Heart left ventricle (tissue), 16 donors: Measurements from ENCODE around the gene ARL15. TPM values are rescaled to one million over a fixed set of nuclear protein-coding genes. Genes with fewer than 3 reads are reported as not detected.

Experiments
- ATAC-seq, 4 donors: fragments of 200-7000 bp; cut with Tn5 transposase; one replicate each; pipeline ENCODE4 v1.9.1; 2020 to 2022; ENCODE audit warnings: moderate library complexity in 4 of 4, mild to moderate bottlenecking in 3 of 4, moderate number of reproducible peaks in 1 of 4
- DNase-seq, 5 donors: peaks; one replicate each; pipeline ENCODE4 v3.0.0-alpha.2; 2020
- H3K27ac ChIP-seq, 12 donors: fragments of 200-600 bp; sonication (generic) in 4 of 12; one replicate each; pipeline versions ENCODE4 v1.5.0 to v1.8.0; 2016 to 2022; ENCODE audit warnings: mild to moderate bottlenecking in 2 of 12
- H3K27me3 ChIP-seq, 9 donors: fragments of 200-600 bp; sonication (generic) in 2 of 9; one replicate each; pipeline versions ENCODE4 v1.5.1 to v1.8.0; 2016 to 2022; ENCODE audit warnings: mild to moderate bottlenecking in 3 of 9
- H3K36me3 ChIP-seq, 9 donors: fragments of 200-600 bp; sonication (generic) in 2 of 9; one replicate each; pipeline versions ENCODE4 v1.5.0 to v1.8.0; 2018 to 2022; ENCODE audit warnings: mild to moderate bottlenecking in 2 of 9
- H3K4me1 ChIP-seq, 12 donors: fragments of 200-600 bp; sonication (generic) in 4 of 12; one replicate each; pipeline versions ENCODE4 v1.5.0 to v1.8.0; 2016 to 2022; ENCODE audit warnings: mild to moderate bottlenecking in 3 of 12
- H3K4me3 ChIP-seq, 12 donors: fragments of 200-600 bp; sonication (generic) in 4 of 12; one replicate each; pipeline versions ENCODE4 v1.5.0 to v1.8.0; 2017 to 2022; ENCODE audit warnings: mild to moderate bottlenecking in 9 of 12, moderate library complexity in 4 of 12
- H3K9me3 ChIP-seq, 12 donors: fragments of 200-600 bp; sonication (generic) in 4 of 12; one replicate each; pipeline versions ENCODE4 v1.5.0 to v1.8.0; 2016 to 2022; ENCODE audit warnings: mild to moderate bottlenecking in 1 of 12
- POLR2A ChIP-seq, 2 donors: fragments of 450-650 bp; IDR thresholded peaks; one replicate each; pipeline ENCODE4 v1.6.1; 2017; ENCODE audit warnings: antibody characterized with exemption in 2 of 2, mild to moderate bottlenecking in 2 of 2, moderate library complexity in 2 of 2
- whole genome bisulfite sequencing, 4 donors: extraction: QIAGEN DNeasy Blood & Tissue Kit in 2 of 4; methylation state at CpG; one replicate each; pipeline versions ENCODE4 v1.1.5 to v1.1.7; 2013 to 2018; 5-methylcytosine and 5-hydroxymethylcytosine counted together
- intact Hi-C, 10 donors: fragments of 100-400 bp; cut with DNase I; formaldehyde crosslinking; loops; one replicate each; pipeline versions ENCODE4 v1.11.1 to v1.14.2; 2022
- polyA plus RNA-seq, 2 donors: library from polyadenylated mRNA; stranded (reverse); fragments of 200-250 nt; gene quantifications; one replicate each; pipeline ENCODE4 v1.2.3, GENCODE V29; 2013
- total RNA-seq, 9 donors: library from RNA; depleted of rRNA in 2 of 9; stranded (reverse); fragments of >200 nt in 2 of 9; fragmentation: NEBNext Ultra II Directional in 3 of 9; extraction: Animal tissue kit (Norgen Biotek cat#: 25700) in 3 of 9; gene quantifications; one replicate each; pipeline versions ENCODE4 v1.1.0 to v1.2.4, GENCODE V29; 2016 to 2023
- TF ChIP-seq, protein P1 (sequence below), 12 donors: fragments of 200-600 bp; sonication (generic) in 4 of 12; IDR thresholded peaks; one replicate each; pipeline versions ENCODE4 v1.5.0 to v1.8.0; 2018 to 2022; ENCODE audit warnings: antibody characterized with exemption in 12 of 12, mild to moderate bottlenecking in 5 of 12
- donor health status: ischemic (EF 13 %, LVEDD 7.1; RV severe dilation, severe dysfunction).
- donor health status: healthy with polysubstance abuse.
- donor health status: DM: no; HTN: yes; CAD: no.
- donor health status: DM: no; HTN: no; CAD: no.
- donor health status: ischemic (EF 25% LVEDD 6.9; RV normal size, moderate dysfunction).
- donor health status: ischemic (EF 25% LVEDD 5.7; RV mildly dilated, moderate dysfunction).
- donor health status: healthy.
- donor health status: DM: yes; HTN: yes; CAD: no.
- donor health status: ischemic (EF 35%, LVEDD 5.7; RV mildly dilated, moderate dysfunction).
- donor health status: nonischemic (EF 11% LVEDD 7.7; RV severe dilation, severe dysfunction).
- donor health status: DM: yes; HTN: yes; CAD: no.
- donor health status: PGD.
- donor health status: ischemic (EF 29% LVEDD 5.4; RV normal size, mild dysfunction).
- donor health status: nonischemic (EF 23%, LVEDD 6.1; RV moderate dilation, normal function).

The ARL15 gene
- total and polyA plus RNA-seq, 11 donors, result 7.1 to 35.0 (median 23.2) TPM

DNA sequence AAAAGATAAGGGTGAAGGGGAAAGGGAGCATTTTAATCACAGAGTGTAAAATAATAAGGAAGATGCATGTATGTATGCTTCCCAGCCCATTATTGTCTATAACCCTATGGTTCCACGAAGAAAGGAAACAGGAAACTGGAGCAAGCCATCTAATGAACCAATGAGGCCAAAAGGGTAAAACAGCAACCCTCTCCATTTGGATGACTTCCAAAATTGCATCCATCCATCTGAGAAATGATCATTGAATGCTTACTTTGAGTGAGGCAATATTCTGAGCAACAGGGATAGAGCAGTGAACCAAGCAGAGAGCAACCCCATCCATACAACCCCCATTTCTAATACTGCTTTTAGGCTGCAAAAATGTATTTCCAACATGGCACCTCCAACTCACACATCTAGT, 46.9 kb downstream of the ARL15 start:
- Histone ChIP-seq H3K4me3 (no peak overlapping the region), H3K27me3 (no peaks in the 10 kb centered on the region), H3K9me3 (no peaks in the 10 kb centered on the region), H3K36me3 (no peaks in the 10 kb centered on the region), H3K4me1 (peaks cover 0 to 38% (median 7%) of the 10 kb centered on the region in 12 donors), H3K27ac (no peak overlapping the region)
- TF ChIP-seq, protein P1, sequence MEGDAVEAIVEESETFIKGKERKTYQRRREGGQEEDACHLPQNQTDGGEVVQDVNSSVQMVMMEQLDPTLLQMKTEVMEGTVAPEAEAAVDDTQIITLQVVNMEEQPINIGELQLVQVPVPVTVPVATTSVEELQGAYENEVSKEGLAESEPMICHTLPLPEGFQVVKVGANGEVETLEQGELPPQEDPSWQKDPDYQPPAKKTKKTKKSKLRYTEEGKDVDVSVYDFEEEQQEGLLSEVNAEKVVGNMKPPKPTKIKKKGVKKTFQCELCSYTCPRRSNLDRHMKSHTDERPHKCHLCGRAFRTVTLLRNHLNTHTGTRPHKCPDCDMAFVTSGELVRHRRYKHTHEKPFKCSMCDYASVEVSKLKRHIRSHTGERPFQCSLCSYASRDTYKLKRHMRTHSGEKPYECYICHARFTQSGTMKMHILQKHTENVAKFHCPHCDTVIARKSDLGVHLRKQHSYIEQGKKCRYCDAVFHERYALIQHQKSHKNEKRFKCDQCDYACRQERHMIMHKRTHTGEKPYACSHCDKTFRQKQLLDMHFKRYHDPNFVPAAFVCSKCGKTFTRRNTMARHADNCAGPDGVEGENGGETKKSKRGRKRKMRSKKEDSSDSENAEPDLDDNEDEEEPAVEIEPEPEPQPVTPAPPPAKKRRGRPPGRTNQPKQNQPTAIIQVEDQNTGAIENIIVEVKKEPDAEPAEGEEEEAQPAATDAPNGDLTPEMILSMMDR (IDR thresholded peaks at IDR 0.05), result no peak
- TF ChIP-seq POLR2A (IDR thresholded peaks at IDR 0.05), result no peak
- WGBS, 4 donors, result 38 to 55% (median 43%) methylated on average over 1 of the region's 1 CpG
- intact Hi-C loops, result loop anchor here in 1 of 10 donors (5.0 kb wide), 1 partner anchor 39 kb away; no protein-coding TSS in a partner anchor
- ATAC-seq (no peak), DNase-seq (no peak)

DNA sequence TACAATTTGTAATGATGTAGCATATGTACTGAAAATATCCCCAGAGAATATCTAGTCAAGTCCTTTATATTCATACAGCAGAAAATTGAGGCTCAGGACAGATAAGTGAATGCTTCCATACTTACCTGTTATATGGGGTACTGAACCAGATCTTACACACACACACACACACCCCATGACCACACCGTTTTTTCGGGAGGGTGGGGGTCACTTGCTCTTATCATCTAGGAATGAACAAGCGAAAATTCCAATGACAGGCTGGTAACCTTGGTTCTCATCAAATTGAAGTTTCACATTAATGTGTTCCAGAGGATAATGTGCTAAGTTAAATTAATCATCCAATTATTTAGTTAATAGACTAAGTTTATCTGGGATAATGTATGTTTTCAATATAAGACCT, 48.8 kb downstream of the ARL15 start:
- intact Hi-C loops, result loop anchor here in 1 of 10 donors (5.0 kb wide), 1 partner anchor 41 kb away; no protein-coding TSS in a partner anchor
- H3K9me3 ChIP-seq, result no peaks in the 10 kb centered on the region
- H3K36me3 ChIP-seq, result no peaks in the 10 kb centered on the region
- H3K27ac ChIP-seq, result no peak overlapping the region
- no peak overlapping the region for H3K4me3 ChIP-seq
- TF ChIP-seq, protein P1 (IDR thresholded peaks at IDR 0.05), result no peak
- no peak for TF ChIP-seq POLR2A (IDR thresholded peaks at IDR 0.05)
- DNase-seq, result no peak
- ATAC-seq, result no peak
- H3K27me3 ChIP-seq, result no peaks in the 10 kb centered on the region
- peaks cover 0 to 43% (median 7%) of the 10 kb centered on the region in 12 donors for H3K4me1 ChIP-seq
- 88 to 94% (median 91%) methylated on average over 3 of the region's 3 CpGs for WGBS, 4 donors

DNA sequence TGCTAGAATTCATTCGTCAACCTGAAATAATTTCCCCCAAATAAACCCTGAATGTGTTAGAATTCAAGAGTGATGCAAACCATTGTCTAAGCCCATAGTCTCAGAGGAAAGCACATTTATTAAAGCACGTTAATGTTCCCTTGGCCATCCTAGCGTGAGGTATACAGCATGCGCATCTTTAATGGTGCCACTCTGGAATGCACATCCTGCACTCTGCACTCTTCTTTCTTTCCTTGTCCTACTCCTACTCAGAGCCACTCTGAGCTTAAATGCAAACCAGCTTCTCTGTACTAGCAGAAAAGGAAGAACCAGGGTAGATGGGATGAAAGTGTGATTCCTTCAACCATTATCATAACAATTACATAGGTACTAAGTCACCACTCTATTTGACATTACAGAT, 50.4 kb downstream of the ARL15 start:
- ATAC-seq, result no peak
- WGBS, 4 donors, result 90 to 97% (median 94%) methylated on average over 4 of the region's 4 CpGs
- no peak overlapping the region for H3K4me3 ChIP-seq
- no peak overlapping the region for H3K27ac ChIP-seq
- TF ChIP-seq POLR2A (IDR thresholded peaks at IDR 0.05), result no peak
- TF ChIP-seq, protein P1 (IDR thresholded peaks at IDR 0.05), result no peak
- H3K4me1 ChIP-seq, result peaks cover 0 to 54% (median 18%) of the 10 kb centered on the region in 12 donors
- no peaks in the 10 kb centered on the region for H3K36me3 ChIP-seq
- intact Hi-C loops, result loop anchor here in 5 of 10 donors (5.0 to 10.0 kb wide), 5 partner anchors 42 to 605 kb away; partner anchors contain the start of gene ARL15 (in 2 of the 5)
- no peaks in the 10 kb centered on the region for H3K9me3 ChIP-seq
- no peaks in the 10 kb centered on the region for H3K27me3 ChIP-seq
- DNase-seq, result no peak

DNA sequence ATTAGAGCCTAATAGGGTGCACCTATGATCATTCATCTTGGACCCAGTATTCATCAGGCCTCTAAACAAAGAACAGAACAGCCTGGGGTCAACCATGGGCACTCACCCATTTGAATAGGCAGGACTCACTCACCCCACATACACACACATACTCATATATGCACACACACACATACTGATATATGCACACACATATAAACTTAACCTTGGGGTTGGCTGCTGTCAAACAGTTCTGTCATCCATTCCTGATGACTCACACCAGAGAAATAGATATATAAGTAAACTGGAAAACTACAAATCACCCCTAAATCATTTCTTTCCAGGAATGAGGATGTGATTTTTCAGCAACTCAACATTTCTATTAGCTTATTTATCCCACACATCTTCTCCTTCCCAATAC, 51.3 kb downstream of the ARL15 start:
- Histone ChIP-seq H3K27me3 (no peaks in the 10 kb centered on the region), H3K9me3 (no peaks in the 10 kb centered on the region), H3K36me3 (no peaks in the 10 kb centered on the region), H3K4me3 (no peak overlapping the region), H3K27ac (no peak overlapping the region), H3K4me1 (peaks cover 0 to 56% (median 23%) of the 10 kb centered on the region in 12 donors)
- DNase-seq (no peak), ATAC-seq (no peak)
- TF ChIP-seq, protein P1 (IDR thresholded peaks at IDR 0.05), result no peak
- no peak for TF ChIP-seq POLR2A (IDR thresholded peaks at IDR 0.05)
- intact Hi-C loops, result loop anchor here in 4 of 10 donors (5.0 to 10.0 kb wide), 5 partner anchors 43 to 606 kb away; partner anchors contain the start of gene ARL15 (in 2 of the 4)
